HepG2 (cell line): Measurements from ENCODE around the gene GRK5. TPM values are rescaled to one million over a fixed set of nuclear protein-coding genes. Genes with fewer than 3 reads are reported as not detected.

ENCODE experiments used
- ATAC-seq: fragments of 200-7000 bp; cut with Tn5 transposase; 3 replicates; pipeline ENCODE4 v1.9.1; 2020; ENCODE audit warnings: mild to moderate bottlenecking, moderate library complexity
- BruUV-seq: library from RNA; stranded (reverse); fragments of 400-500 nt; replicated peaks from 2 replicates; lab custom pipeline; 2021; lab: Mats Ljungman, UMichigan
- CTCF ChIA-PET: fragments of 300-600 bp; formaldehyde crosslinking; extraction: SDS; loops from one replicate; lab custom pipeline; 2021; ENCODE audit warnings: low total read pairs, inconsistent platforms, low intra/inter-chr PET ratio; lab: Yijun Ruan, JAX
- POLR2A ChIA-PET: fragments of 350-600 bp; sonication (Branson Sonifier 250); formaldehyde crosslinking; loops from one replicate; lab custom pipeline; 2020; ENCODE audit warnings: antibody characterized with exemption, inconsistent platforms; lab: Yijun Ruan, JAX
- DNase-seq: peaks from one replicate; pipeline ENCODE4 v3.0.0-alpha.2; 2015; ENCODE audit warnings: low spot score
- FAIRE-seq: peaks from 3 replicates; lab custom pipeline; 2011; peaks lifted over from hg19 to GRCh38; lab: Jason Lieb, UNC
- H2AFZ ChIP-seq: one replicate; pipeline ENCODE4 v1.6.1; 2011; ENCODE audit warnings: low read length, inconsistent platforms
- H3K27ac ChIP-seq: fragments of 300-600 bp; 3 replicates; pipeline ENCODE4 v1.8.0; 2011; ENCODE audit warnings: mixed run types, mild to moderate bottlenecking, mixed read lengths, low read length, inconsistent platforms; ENCODE audit not compliant: insufficient read depth; ENCODE audit errors: extremely low read length
- H3K27me3 ChIP-seq, 2 experiments: fragments of 200-600 bp in 1 of 2; 2 replicates in 1 of 2; 3 replicates in 1 of 2; pipeline versions ENCODE4 v1.6.0 to v1.8.0; 2011; ENCODE audit warnings: low read length in 2 of 2, mild to moderate bottlenecking in 2 of 2, moderate library complexity in 2 of 2, inconsistent platforms in 1 of 2; ENCODE audit not compliant: insufficient read depth in 2 of 2, control insufficient read depth in 1 of 2
- H3K36me3 ChIP-seq, 2 experiments: fragments of 200-600 bp in 1 of 2; replicated peaks in 1 of 2; 2 replicates in 1 of 2; 3 replicates in 1 of 2; pipeline versions ENCODE4 v1.5.1 to v1.8.0; 2011; ENCODE audit warnings: low read length in 2 of 2, inconsistent platforms in 1 of 2; ENCODE audit not compliant: insufficient read depth in 2 of 2, control insufficient read depth in 1 of 2
- H3K4me1 ChIP-seq: 2 replicates; pipeline ENCODE4 v1.5.1; 2012; ENCODE audit warnings: low read length, inconsistent platforms; ENCODE audit not compliant: insufficient read depth
- H3K4me2 ChIP-seq: 2 replicates; pipeline ENCODE4 v1.6.0; 2011; ENCODE audit warnings: low read depth, low read length, inconsistent platforms
- H3K4me3 ChIP-seq, 3 experiments: fragments of 200-600 bp in 1 of 3; sonication (generic), shearing (Covaris generic) in 1 of 3; replicated peaks in 1 of 3; 2 replicates each; pipeline ENCODE4 v1.5.1; 2011 to 2016; ENCODE audit warnings: low read length in 3 of 3, inconsistent platforms in 2 of 3, low read depth in 2 of 3, mild to moderate bottlenecking in 2 of 3, control low read depth in 1 of 3, mixed read lengths in 1 of 3; ENCODE audit not compliant: insufficient read depth in 1 of 3
- H3K79me2 ChIP-seq: one replicate; pipeline ENCODE4 v1.6.1; 2011; ENCODE audit warnings: low read length, inconsistent platforms; ENCODE audit not compliant: insufficient read depth
- H3K9ac ChIP-seq: 2 replicates; pipeline ENCODE4 v1.6.0; 2011; ENCODE audit warnings: mild to moderate bottlenecking, low read depth, low read length, inconsistent platforms; ENCODE audit not compliant: insufficient read depth
- H3K9me3 ChIP-seq: 2 replicates; pipeline ENCODE4 v1.5.1; 2012; ENCODE audit warnings: mild to moderate bottlenecking, low read length
- H4K20me1 ChIP-seq: 2 replicates; pipeline ENCODE4 v1.6.0; 2011; ENCODE audit warnings: inconsistent platforms, mild to moderate bottlenecking, low read length, moderate library complexity; ENCODE audit not compliant: insufficient read depth
- GATA4 ChIP-seq: sonication (generic); IDR thresholded peaks from 2 replicates; pipeline ENCODE4 v1.6.1; 2016; ENCODE audit warnings: antibody characterized with exemption, low read depth, borderline replicate concordance
- GMEB2 ChIP-seq: IDR thresholded peaks from 2 replicates; pipeline ENCODE4 v1.6.1; 2016; ENCODE audit warnings: missing biosample characterization, missing genetic modification reagents, low read depth
- MTF2 ChIP-seq: sonication (generic); formaldehyde crosslinking; IDR thresholded peaks from 2 replicates; pipeline ENCODE4 v1.5.0; 2020; ENCODE audit warnings: missing genetic modification reagents, borderline replicate concordance
- PAWR ChIP-seq: sonication (generic); formaldehyde crosslinking; IDR thresholded peaks from 2 replicates; pipeline ENCODE4 v1.4.0; 2020; ENCODE audit warnings: missing genetic modification reagents, mild to moderate bottlenecking, borderline replicate concordance
- PLSCR1 ChIP-seq: sonication (generic); formaldehyde crosslinking; IDR thresholded peaks from 2 replicates; pipeline ENCODE4 v1.5.0; 2020; ENCODE audit warnings: missing genetic modification reagents, mild to moderate bottlenecking, borderline replicate concordance
- ZHX1 ChIP-seq: sonication (generic); formaldehyde crosslinking; IDR thresholded peaks from 2 replicates; pipeline ENCODE4 v1.8.1; 2022; ENCODE audit warnings: low read depth, mild to moderate bottlenecking, missing genetic modification reagents
- ZNF253 ChIP-seq: sonication (generic); formaldehyde crosslinking; IDR thresholded peaks from 2 replicates; pipeline ENCODE4 v1.8.0; 2022; ENCODE audit warnings: mild to moderate bottlenecking, missing genetic modification reagents, borderline replicate concordance
- WGBS: methylation state at CpG from one replicate; pipeline ENCODE4 v1.1.6; 2017; ENCODE audit warnings: low lambda C conversion rate; 5-methylcytosine and 5-hydroxymethylcytosine counted together
- in situ Hi-C: cut with HindIII; loops from 2 replicates; pipeline ENCODE4 v1.10.0; 2017; ENCODE audit warnings: low pct_unique_long_range_greater_than_20kb; ENCODE audit not compliant: extremely low pct_ligation_motif_present
- intact Hi-C: fragments of 100-400 bp; cut with micrococcal nuclease; formaldehyde crosslinking; loops from one replicate; pipeline ENCODE4 v1.10.0; 2022; ENCODE audit not compliant: unreplicated experiment
- polyA plus RNA-seq, 8 experiments: library from polyadenylated mRNA; depleted of rRNA in 3 of 8; stranded (reverse) in 7 of 8; unstranded in 1 of 8; fragments of >200 nt; fragmentation: Illumina TruSeq in 4 of 8; extraction: Trizol in 4 of 8; gene quantifications; 2 replicates each; pipeline versions ENCODE4 v1.2.1 to v1.2.3, GENCODE V29; 2011 to 2016; ENCODE audit warnings: low read depth in 4 of 8, missing spikeins in 1 of 8, mixed read lengths in 1 of 8; ENCODE audit not compliant: insufficient read depth in 1 of 8
- total RNA-seq, 5 experiments: library from RNA; depleted of rRNA; stranded (reverse); fragments of >200 nt; fragmentation: Illumina TruSeq; extraction: Trizol; gene quantifications; 2 replicates each; pipeline ENCODE4 v1.2.3, GENCODE V29; 2016; ENCODE audit warnings: low read depth in 1 of 5
- TF ChIP-seq, protein P1 (sequence below): sonication (generic); formaldehyde crosslinking; IDR thresholded peaks from 2 replicates; pipeline ENCODE4 v1.9.0; 2021; ENCODE audit warnings: missing genetic modification reagents, borderline replicate concordance

GRK5 gene
- total and polyA plus RNA-seq, 2 of the 13 experiments (the other 11 are each of a cell fraction or from before 2014, with no cell fraction given): 10.4 to 12.6 TPM

DNA sequence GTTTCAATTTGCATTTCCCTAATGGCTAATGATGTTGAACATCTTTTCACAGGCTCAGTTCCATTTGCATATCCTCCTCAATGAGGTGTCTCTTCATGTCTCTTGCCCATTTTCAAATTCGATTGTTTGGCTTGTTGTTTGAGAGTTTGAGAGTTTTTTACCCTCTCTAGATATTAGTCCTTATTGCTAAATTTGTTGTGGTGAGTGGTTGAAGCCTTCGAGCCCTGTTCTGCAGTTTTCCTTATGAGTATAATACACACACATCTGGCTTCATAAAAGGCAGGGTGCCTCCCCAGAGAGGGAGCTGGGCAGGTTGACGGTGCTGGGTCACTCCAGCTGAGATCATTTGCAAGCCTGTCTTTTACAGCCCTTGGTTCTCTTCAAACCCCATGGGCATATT lies 270.1 kb downstream of the GRK5 start:
- no peak overlapping the region for H3K4me2 ChIP-seq
- 2% methylated on average over 3 of the region's 3 CpGs for WGBS
- no peaks in the 10 kb centered on the region for H3K36me3 ChIP-seq
- POLR2A ChIA-PET: no interaction called here
- no peaks in the 10 kb centered on the region for H3K79me2 ChIP-seq
- intact Hi-C loops (no loop called here), in situ Hi-C loops (no loop called here)
- H3K9me3 ChIP-seq: no peaks in the 10 kb centered on the region
- H3K27me3 ChIP-seq: peaks cover 1 to 43% of the 10 kb centered on the region in 2 experiments; a peak in 3 of 5 replicates
- H3K4me3 ChIP-seq: no peak overlapping the region
- no TSS peak for BruUV-seq
- no peak overlapping the region for H3K9ac ChIP-seq
- H3K4me1 ChIP-seq: no peaks in the 10 kb centered on the region
- no peak for FAIRE-seq
- CTCF ChIA-PET: no interaction called here
- no peak overlapping the region for H3K27ac ChIP-seq
- H2AFZ ChIP-seq: no peak overlapping the region
- no peaks in the 10 kb centered on the region for H4K20me1 ChIP-seq
- ATAC-seq: no peak
- DNase-seq: no peak
- TF ChIP-seq MTF2 (CRISPR knock-in tag): no peak
- no peak for TF ChIP-seq PLSCR1 (CRISPR knock-in tag)
- no peak for TF ChIP-seq GMEB2
- no peak for TF ChIP-seq ZNF253 (CRISPR knock-in tag)
- TF ChIP-seq, protein P1, sequence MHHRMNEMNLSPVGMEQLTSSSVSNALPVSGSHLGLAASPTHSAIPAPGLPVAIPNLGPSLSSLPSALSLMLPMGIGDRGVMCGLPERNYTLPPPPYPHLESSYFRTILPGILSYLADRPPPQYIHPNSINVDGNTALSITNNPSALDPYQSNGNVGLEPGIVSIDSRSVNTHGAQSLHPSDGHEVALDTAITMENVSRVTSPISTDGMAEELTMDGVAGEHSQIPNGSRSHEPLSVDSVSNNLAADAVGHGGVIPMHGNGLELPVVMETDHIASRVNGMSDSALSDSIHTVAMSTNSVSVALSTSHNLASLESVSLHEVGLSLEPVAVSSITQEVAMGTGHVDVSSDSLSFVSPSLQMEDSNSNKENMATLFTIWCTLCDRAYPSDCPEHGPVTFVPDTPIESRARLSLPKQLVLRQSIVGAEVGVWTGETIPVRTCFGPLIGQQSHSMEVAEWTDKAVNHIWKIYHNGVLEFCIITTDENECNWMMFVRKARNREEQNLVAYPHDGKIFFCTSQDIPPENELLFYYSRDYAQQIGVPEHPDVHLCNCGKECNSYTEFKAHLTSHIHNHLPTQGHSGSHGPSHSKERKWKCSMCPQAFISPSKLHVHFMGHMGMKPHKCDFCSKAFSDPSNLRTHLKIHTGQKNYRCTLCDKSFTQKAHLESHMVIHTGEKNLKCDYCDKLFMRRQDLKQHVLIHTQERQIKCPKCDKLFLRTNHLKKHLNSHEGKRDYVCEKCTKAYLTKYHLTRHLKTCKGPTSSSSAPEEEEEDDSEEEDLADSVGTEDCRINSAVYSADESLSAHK: no peak
- TF ChIP-seq ZHX1: no peak
- no peak for TF ChIP-seq GATA4
- TF ChIP-seq PAWR (CRISPR knock-in tag): no peak
